Measurements from ENCODE around the gene PHACTR3. TPM values are rescaled to one million over a fixed set of nuclear protein-coding genes. Genes with fewer than 3 reads are reported as not detected.

Gene PHACTR3
- total and polyA plus RNA-seq, 2 experiments from 2014 or later, result 0.45 to 0.61 TPM

DNA sequence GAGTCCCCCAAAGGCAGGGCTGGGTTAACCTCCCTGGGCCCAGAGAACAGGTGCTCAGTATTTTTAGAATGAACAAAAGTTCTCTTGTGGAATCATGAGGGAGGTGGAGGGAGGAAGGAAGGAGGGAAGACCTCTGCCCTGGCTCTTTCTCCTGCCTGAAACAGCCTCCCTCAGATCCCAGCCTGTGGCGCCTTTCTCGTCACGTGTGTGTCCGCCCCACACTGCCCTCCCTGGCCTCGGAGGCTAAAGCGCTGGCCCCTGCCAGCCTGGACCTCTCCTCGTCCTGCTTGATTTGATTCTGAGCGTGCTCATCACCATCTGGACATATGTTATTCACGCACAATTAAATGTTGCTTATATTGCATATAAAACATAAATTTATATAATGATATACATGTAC lies 40.9 kb downstream of the PHACTR3 start (continued):
- TF ChIP-seq, protein P1, sequence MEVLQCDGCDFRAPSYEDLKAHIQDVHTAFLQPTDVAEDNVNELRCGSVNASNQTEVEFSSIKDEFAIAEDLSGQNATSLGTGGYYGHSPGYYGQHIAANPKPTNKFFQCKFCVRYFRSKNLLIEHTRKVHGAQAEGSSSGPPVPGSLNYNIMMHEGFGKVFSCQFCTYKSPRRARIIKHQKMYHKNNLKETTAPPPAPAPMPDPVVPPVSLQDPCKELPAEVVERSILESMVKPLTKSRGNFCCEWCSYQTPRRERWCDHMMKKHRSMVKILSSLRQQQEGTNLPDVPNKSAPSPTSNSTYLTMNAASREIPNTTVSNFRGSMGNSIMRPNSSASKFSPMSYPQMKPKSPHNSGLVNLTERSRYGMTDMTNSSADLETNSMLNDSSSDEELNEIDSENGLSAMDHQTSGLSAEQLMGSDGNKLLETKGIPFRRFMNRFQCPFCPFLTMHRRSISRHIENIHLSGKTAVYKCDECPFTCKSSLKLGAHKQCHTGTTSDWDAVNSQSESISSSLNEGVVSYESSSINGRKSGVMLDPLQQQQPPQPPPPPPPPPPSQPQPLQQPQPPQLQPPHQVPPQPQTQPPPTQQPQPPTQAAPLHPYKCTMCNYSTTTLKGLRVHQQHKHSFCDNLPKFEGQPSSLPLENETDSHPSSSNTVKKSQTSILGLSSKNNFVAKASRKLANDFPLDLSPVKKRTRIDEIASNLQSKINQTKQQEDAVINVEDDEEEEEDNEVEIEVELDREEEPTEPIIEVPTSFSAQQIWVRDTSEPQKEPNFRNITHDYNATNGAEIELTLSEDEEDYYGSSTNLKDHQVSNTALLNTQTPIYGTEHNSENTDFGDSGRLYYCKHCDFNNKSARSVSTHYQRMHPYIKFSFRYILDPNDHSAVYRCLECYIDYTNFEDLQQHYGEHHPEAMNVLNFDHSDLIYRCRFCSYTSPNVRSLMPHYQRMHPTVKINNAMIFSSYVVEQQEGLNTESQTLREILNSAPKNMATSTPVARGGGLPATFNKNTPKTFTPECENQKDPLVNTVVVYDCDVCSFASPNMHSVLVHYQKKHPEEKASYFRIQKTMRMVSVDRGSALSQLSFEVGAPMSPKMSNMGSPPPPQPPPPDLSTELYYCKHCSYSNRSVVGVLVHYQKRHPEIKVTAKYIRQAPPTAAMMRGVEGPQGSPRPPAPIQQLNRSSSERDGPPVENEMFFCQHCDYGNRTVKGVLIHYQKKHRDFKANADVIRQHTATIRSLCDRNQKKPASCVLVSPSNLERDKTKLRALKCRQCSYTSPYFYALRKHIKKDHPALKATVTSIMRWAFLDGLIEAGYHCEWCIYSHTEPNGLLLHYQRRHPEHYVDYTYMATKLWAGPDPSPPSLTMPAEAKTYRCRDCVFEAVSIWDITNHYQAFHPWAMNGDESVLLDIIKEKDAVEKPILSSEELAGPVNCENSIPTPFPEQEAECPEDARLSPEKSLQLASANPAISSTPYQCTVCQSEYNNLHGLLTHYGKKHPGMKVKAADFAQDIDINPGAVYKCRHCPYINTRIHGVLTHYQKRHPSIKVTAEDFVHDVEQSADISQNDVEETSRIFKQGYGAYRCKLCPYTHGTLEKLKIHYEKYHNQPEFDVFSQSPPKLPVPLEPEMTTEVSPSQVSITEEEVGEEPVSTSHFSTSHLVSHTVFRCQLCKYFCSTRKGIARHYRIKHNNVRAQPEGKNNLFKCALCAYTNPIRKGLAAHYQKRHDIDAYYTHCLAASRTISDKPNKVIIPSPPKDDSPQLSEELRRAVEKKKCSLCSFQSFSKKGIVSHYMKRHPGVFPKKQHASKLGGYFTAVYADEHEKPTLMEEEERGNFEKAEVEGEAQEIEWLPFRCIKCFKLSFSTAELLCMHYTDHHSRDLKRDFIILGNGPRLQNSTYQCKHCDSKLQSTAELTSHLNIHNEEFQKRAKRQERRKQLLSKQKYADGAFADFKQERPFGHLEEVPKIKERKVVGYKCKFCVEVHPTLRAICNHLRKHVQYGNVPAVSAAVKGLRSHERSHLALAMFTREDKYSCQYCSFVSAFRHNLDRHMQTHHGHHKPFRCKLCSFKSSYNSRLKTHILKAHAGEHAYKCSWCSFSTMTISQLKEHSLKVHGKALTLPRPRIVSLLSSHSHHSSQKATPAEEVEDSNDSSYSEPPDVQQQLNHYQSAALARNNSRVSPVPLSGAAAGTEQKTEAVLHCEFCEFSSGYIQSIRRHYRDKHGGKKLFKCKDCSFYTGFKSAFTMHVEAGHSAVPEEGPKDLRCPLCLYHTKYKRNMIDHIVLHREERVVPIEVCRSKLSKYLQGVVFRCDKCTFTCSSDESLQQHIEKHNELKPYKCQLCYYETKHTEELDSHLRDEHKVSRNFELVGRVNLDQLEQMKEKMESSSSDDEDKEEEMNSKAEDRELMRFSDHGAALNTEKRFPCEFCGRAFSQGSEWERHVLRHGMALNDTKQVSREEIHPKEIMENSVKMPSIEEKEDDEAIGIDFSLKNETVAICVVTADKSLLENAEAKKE (CRISPR knock-in tag; IDR thresholded peaks at IDR 0.05), result no peak
- TF ChIP-seq, protein P2, sequence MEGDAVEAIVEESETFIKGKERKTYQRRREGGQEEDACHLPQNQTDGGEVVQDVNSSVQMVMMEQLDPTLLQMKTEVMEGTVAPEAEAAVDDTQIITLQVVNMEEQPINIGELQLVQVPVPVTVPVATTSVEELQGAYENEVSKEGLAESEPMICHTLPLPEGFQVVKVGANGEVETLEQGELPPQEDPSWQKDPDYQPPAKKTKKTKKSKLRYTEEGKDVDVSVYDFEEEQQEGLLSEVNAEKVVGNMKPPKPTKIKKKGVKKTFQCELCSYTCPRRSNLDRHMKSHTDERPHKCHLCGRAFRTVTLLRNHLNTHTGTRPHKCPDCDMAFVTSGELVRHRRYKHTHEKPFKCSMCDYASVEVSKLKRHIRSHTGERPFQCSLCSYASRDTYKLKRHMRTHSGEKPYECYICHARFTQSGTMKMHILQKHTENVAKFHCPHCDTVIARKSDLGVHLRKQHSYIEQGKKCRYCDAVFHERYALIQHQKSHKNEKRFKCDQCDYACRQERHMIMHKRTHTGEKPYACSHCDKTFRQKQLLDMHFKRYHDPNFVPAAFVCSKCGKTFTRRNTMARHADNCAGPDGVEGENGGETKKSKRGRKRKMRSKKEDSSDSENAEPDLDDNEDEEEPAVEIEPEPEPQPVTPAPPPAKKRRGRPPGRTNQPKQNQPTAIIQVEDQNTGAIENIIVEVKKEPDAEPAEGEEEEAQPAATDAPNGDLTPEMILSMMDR (conservative IDR thresholded peaks at IDR 0.05; ENCODE audit: low read depth in 2 of 2), result no peak
- no peak for TF ChIP-seq STAT1 (IDR thresholded peaks at IDR 0.05; ENCODE audit: unreplicated experiment)
- no peak for TF ChIP-seq POLR2AphosphoS5 (IDR thresholded peaks at IDR 0.05; ENCODE audit: low read depth)
- TF ChIP-seq CREB1 (CRISPR knock-in tag; IDR thresholded peaks at IDR 0.05; ENCODE audit: low read depth), result no peak
- TF ChIP-seq, protein P3, sequence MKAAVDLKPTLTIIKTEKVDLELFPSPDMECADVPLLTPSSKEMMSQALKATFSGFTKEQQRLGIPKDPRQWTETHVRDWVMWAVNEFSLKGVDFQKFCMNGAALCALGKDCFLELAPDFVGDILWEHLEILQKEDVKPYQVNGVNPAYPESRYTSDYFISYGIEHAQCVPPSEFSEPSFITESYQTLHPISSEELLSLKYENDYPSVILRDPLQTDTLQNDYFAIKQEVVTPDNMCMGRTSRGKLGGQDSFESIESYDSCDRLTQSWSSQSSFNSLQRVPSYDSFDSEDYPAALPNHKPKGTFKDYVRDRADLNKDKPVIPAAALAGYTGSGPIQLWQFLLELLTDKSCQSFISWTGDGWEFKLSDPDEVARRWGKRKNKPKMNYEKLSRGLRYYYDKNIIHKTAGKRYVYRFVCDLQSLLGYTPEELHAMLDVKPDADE (IDR thresholded peaks at IDR 0.05), result no peak

DNA sequence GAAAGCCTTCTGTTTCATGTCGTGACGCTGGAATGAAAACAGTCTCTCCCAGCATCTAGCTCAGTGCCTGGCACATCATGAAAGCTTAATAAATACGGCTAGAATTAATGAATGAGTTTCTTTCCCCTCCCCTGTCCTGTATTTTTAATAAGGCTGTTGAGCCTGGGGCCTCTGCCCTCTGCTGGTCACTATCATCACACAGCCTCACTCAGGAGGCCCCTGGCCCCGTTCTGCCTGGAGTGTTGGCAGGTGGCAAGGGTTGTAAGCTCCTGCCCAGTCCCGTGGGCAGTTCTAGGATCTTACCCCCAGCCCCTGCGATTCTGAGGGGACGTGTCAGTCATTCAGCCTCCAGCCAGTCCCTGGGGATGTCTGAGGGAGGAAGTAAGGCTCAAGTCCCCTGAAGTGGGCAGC lies 41.4 kb downstream of the PHACTR3 start:
- peak; percentile 76 for ATAC-seq
- TF ChIP-seq, protein P2 (conservative IDR thresholded peaks at IDR 0.05; ENCODE audit: low read depth in 2 of 2), result peak; percentile 46 to 54
- TF ChIP-seq, protein P3 (IDR thresholded peaks at IDR 0.05), result no peak
- Histone ChIP-seq H3K27me3 (ENCODE audit: insufficient read depth) (peaks cover 8% of the 10 kb centered on the region; the same call in 1 of the 2 replicates), H3F3A (replicated peaks; ENCODE audit: low read depth) (no peaks in the 10 kb centered on the region), H3K4me2 (no peak overlapping the region), H3K4me1 (ENCODE audit: insufficient read depth) (no peaks in the 10 kb centered on the region), H3K36me3 (ENCODE audit: insufficient read depth) (no peaks in the 10 kb centered on the region), H3K79me2 (replicated peaks; ENCODE audit: insufficient read depth) (no peaks in the 10 kb centered on the region), H3K27ac (ENCODE audit: low read depth) (no peak overlapping the region), H3K4me3 (no peak overlapping the region), H2AFZ (no peak overlapping the region), H3K9me2 (ENCODE audit: insufficient read depth) (no peaks in the 10 kb centered on the region), H4K20me1 (replicated peaks; ENCODE audit: insufficient read depth) (no peaks in the 10 kb centered on the region)
- Mint-ChIP-seq H3K4me3 (no peak overlapping the region), H3K27me3 (ENCODE audit: insufficient read depth, low read depth, poor library complexity) (peaks cover 10% of the 10 kb centered on the region), H3K36me3 (ENCODE audit: low read depth) (peaks cover 11% of the 10 kb centered on the region), H3K27ac (no peak overlapping the region), H3K4me1 (no peaks in the 10 kb centered on the region), H3K9me3 (peaks cover 31% of the 10 kb centered on the region)
- no peak for DNase-seq (ENCODE audit: low spot score)
